GM13976 (cell line): ENCODE measurements around the gene FBXO28.

ENCODE experiments used
- DNase-seq: peaks from one replicate; pipeline ENCODE4 v3.0.0; 2012; ENCODE audit warnings: low spot score
- in situ Hi-C: fragments of 300-500 bp; cut with MboI; formaldehyde crosslinking; loops from one replicate; pipeline ENCODE4 v1.12.0; 2022; ENCODE audit warnings: low sequenced_read_pairs, mixed read lengths, inconsistent platforms; ENCODE audit not compliant: unreplicated experiment
- TF ChIP-seq, protein P1 (sequence below): IDR thresholded peaks from 2 replicates; pipeline ENCODE4 v1.5.1; 2012; ENCODE audit warnings: borderline replicate concordance, mild to moderate bottlenecking; ENCODE audit not compliant: insufficient read depth; ENCODE audit errors: extremely low read depth, missing control alignments, control extremely low read depth

The FBXO28 gene

DNA sequence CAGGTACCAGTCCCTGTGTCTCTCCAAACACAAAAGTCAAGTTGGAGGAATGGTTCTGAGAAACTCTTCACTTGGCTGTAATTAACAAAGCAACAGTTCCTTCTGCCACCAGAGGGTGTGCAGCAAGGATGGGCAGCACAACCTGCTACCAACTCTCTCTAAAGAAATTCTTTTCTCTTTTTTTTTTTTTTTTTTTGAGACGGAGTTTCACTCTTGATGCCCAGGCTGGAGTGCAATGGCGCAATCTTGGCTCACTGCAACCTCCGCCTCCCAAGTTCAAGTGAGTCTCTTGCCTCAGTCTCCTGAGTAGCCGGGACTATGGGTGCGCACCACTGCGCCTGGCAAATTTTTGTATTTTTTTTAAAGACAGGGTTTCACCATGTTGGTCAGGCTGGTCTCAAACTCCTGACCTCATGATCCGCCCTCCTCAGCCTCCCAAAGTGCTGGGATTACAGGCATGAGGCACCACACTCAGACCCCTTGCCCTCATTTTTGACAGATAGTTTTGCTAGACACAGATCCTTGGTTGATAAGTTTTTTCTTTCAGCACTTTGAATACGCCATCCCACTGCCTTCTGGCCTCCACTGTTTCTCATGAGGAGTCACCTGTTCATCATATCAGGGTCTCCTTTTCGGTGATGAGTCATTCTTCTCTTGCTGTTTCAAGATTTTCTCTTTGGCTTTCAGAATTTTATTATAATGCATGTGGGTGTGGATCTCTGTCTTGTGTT, 57.0 kb downstream of the FBXO28 start:
- TF ChIP-seq, protein P1, sequence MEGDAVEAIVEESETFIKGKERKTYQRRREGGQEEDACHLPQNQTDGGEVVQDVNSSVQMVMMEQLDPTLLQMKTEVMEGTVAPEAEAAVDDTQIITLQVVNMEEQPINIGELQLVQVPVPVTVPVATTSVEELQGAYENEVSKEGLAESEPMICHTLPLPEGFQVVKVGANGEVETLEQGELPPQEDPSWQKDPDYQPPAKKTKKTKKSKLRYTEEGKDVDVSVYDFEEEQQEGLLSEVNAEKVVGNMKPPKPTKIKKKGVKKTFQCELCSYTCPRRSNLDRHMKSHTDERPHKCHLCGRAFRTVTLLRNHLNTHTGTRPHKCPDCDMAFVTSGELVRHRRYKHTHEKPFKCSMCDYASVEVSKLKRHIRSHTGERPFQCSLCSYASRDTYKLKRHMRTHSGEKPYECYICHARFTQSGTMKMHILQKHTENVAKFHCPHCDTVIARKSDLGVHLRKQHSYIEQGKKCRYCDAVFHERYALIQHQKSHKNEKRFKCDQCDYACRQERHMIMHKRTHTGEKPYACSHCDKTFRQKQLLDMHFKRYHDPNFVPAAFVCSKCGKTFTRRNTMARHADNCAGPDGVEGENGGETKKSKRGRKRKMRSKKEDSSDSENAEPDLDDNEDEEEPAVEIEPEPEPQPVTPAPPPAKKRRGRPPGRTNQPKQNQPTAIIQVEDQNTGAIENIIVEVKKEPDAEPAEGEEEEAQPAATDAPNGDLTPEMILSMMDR, result no peak
- DNase-seq, result no peak
- in situ Hi-C loops, result no loop called here

DNA sequence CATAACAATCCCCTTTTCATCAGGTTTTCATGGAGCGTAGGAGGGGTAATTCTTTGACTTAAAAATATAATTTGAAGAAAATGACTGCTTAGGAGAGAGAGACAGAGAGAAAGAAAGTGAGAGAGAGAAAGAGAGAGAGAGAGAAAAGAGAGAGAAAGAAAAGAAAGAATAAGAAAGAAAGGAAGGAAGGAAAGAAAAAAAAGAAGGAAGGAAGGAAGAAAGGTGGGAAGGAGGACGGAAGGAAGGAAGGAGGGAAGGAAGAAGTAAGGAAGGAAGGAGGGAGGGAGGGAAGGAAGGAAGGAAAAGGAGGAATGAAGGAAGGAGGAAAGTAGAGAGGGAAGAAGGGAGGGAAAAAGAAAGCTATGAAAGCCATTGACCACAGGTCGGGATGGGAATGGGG, 58.3 kb downstream of the FBXO28 start:
- TF ChIP-seq, protein P1, result no peak
- in situ Hi-C loops, result no loop called here
- DNase-seq, result no peak

DNA sequence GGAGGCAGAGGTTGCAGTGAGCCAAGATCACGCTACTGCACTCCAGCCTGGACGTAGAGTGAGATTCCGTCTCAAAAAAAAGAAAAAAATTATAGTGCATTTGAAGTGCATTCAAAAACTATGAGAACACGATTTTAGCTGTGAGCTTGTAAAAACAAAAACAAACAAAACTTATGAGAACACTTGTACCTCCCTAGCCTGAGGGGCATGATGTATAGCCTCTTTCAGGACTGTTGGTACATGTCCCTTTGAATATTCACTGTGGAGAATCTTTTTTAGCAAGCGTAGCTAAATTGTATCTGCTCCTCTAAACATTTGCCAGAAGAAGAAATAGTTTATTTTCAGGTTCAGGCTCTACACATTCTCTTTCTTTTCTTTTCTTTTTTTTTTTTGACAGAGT, 59.6 kb downstream of the FBXO28 start:
- in situ Hi-C loops, result no loop called here
- DNase-seq, result no peak
- TF ChIP-seq, protein P1, result no peak

DNA sequence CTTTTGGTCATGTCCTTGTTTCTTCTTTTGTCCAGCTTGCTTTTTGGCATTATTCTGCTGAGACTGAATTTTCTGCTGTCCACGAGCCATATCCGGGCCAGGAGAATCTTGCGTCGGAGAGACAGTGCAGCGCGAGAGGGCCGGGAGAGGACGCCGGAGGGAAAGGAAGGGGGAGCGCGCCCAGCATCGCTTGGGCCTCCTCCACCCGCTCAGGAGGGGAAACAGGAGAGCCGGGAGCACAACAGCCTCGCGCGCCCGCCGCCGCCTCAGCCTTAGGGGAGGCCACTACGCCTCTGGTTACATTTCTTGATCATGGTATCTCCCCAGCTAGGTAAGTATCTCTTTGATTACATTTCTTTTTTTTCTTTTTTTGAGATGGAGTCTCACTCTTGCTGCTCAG, 61.7 kb downstream of the FBXO28 start:
- DNase-seq, result no peak
- in situ Hi-C loops, result no loop called here
- TF ChIP-seq, protein P1, result no peak

DNA sequence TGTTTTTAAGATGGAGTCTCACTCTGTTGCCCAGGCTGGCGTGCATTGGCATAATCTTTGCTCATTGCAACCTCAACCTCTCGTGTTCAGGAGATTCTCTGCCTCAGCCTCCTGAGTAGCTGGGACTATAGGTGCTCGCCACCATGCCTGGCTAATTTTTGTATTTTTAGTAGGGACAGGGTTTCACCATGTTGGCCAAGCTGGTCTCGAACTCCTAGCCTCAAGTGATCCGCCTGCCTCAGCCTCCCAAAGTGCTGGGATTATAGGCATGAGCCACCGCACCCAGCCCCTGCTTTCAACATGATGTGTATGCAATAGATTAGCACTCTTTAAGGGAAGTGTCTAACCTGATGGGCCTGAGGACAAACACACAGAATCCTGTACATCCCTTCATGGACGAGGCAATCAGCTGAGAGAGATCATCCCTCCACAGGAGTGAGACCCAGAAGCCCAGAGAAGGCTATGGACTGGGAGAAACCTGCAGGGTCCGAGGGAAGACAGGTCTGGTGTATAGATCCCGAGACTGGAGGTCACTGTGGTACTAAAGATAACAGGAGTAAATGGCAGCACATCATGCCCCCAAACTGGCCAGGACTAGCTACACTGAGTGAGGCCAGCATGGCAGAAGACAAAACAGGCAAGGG, 63.6 kb downstream of the FBXO28 start:
- DNase-seq, result no peak
- TF ChIP-seq, protein P1, result no peak
- in situ Hi-C loops, result no loop called here

DNA sequence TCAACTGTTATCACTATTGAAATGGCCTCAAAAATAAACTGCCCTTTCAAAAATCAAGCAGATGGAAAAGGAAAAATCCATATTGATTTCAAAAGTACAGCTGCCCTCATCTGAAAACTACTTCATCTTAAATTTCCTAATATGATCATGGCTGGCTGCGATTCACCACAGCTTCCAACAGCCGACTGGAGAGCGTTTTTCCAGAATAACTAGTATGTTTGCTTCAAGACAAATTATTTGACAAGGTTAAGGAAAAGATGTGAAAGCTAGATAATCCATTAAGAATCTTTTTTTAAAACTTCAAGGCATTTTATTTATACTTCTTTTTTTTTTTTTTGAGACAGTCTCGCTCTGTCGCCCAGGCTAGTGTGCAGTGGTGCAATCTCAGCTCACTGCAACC, 65.0 kb downstream of the FBXO28 start:
- TF ChIP-seq, protein P1, result no peak
- DNase-seq, result no peak
- in situ Hi-C loops, result no loop called here
